WTC11 (cell line): ENCODE data around the gene ADK. TPM values are rescaled to one million over a fixed set of nuclear protein-coding genes. Genes with fewer than 3 reads are reported as not detected.

ENCODE experiments used
- ATAC-seq: fragments of 200-7000 bp; cut with Tn5 transposase; 2 replicates; pipeline ENCODE4 v1.10.0; 2021; ENCODE audit warnings: mild to moderate bottlenecking, moderate library complexity
- CTCF ChIA-PET: fragments of 300-600 bp; sonication (Branson Sonifier 250); formaldehyde crosslinking; loops from one replicate; lab custom pipeline; 2021; ENCODE audit warnings: antibody characterized with exemption; lab: Charles Lee
- POLR2A ChIA-PET: fragments of 350-600 bp; sonication (Branson Sonifier 250); formaldehyde crosslinking; loops from one replicate; lab custom pipeline; 2021; ENCODE audit warnings: antibody characterized with exemption; lab: Charles Lee
- DNase-seq: peaks from one replicate; pipeline ENCODE4 v3.0.0; 2021; ENCODE audit warnings: low spot score
- H3K27ac Mint-ChIP-seq: 2 replicates; pipeline ENCODE4 v1.8.0; 2021; ENCODE audit warnings: mixed read lengths
- H3K27me3 Mint-ChIP-seq: 2 replicates; pipeline ENCODE4 v1.8.0; 2021; ENCODE audit warnings: low read depth, mild to moderate bottlenecking, moderate library complexity, mixed read lengths
- H3K36me3 Mint-ChIP-seq: 2 replicates; pipeline ENCODE4 v1.8.0; 2021; ENCODE audit warnings: mixed read lengths
- H3K4me1 Mint-ChIP-seq: 2 replicates; pipeline ENCODE4 v1.8.0; 2022; ENCODE audit warnings: mixed read lengths
- H3K4me3 Mint-ChIP-seq: 2 replicates; pipeline ENCODE4 v1.8.0; 2021; ENCODE audit warnings: mild to moderate bottlenecking, moderate library complexity, mixed read lengths
- H3K9me3 Mint-ChIP-seq: 2 replicates; pipeline ENCODE4 v1.8.0; 2021; ENCODE audit warnings: mixed read lengths
- CREB1 ChIP-seq: sonication (generic); formaldehyde crosslinking; IDR thresholded peaks from 2 replicates; pipeline ENCODE4 v1.8.0; 2023; ENCODE audit warnings: mild to moderate bottlenecking, missing genetic modification reagents
- E2F1 ChIP-seq: sonication (generic); formaldehyde crosslinking; IDR thresholded peaks from 2 replicates; pipeline ENCODE4 v1.8.0; 2022; ENCODE audit warnings: mild to moderate bottlenecking, missing genetic modification reagents
- E2F5 ChIP-seq: sonication (generic); formaldehyde crosslinking; IDR thresholded peaks from 2 replicates; pipeline ENCODE4 v1.8.1; 2022; ENCODE audit warnings: mild to moderate bottlenecking, moderate library complexity, missing genetic modification reagents
- EMX1 ChIP-seq: fragments of 250-450 bp; sonication (Bioruptor Pico); IDR thresholded peaks from 2 replicates; pipeline ENCODE4 v1.8.0; 2021; ENCODE audit warnings: mild to moderate bottlenecking
- ESRRA ChIP-seq: sonication (generic); formaldehyde crosslinking; IDR thresholded peaks from 2 replicates; pipeline ENCODE4 v1.8.1; 2022; ENCODE audit warnings: mild to moderate bottlenecking, missing genetic modification reagents, borderline replicate concordance
- FOXP1 ChIP-seq: sonication (generic); formaldehyde crosslinking; IDR thresholded peaks from 2 replicates; pipeline ENCODE4 v1.8.0; 2022; ENCODE audit warnings: missing genetic modification reagents, mild to moderate bottlenecking, moderate library complexity, borderline replicate concordance
- GRHL2 ChIP-seq: fragments of 250-450 bp; sonication (Bioruptor Pico); IDR thresholded peaks from 2 replicates; pipeline ENCODE4 v1.8.0; 2022; ENCODE audit warnings: mild to moderate bottlenecking, moderate library complexity; ENCODE audit not compliant: insufficient replicate concordance, severe bottlenecking
- HMGXB4 ChIP-seq: sonication (generic); formaldehyde crosslinking; IDR thresholded peaks from 2 replicates; pipeline ENCODE4 v1.8.1; 2023; ENCODE audit warnings: mild to moderate bottlenecking, moderate library complexity, missing genetic modification reagents
- IRF2 ChIP-seq: sonication (generic); formaldehyde crosslinking; IDR thresholded peaks from 2 replicates; pipeline ENCODE4 v1.8.0; 2022; ENCODE audit warnings: low read depth, missing genetic modification reagents, borderline replicate concordance
- JAZF1 ChIP-seq: fragments of 250-450 bp; sonication (Bioruptor Pico); IDR thresholded peaks from 2 replicates; pipeline ENCODE4 v1.9.0; 2021; ENCODE audit warnings: moderate library complexity, mild to moderate bottlenecking, inconsistent platforms
- JUN ChIP-seq: sonication (generic); formaldehyde crosslinking; IDR thresholded peaks from 2 replicates; pipeline ENCODE4 v1.8.0; 2023; ENCODE audit warnings: mild to moderate bottlenecking, missing genetic modification reagents
- NFYB ChIP-seq: sonication (generic); formaldehyde crosslinking; conservative IDR thresholded peaks from 2 replicates; pipeline ENCODE4 v1.8.0; 2022; ENCODE audit warnings: low read depth, missing genetic modification reagents
- NR2C2 ChIP-seq: sonication (generic); formaldehyde crosslinking; IDR thresholded peaks from 2 replicates; pipeline ENCODE4 v1.8.0; 2022; ENCODE audit warnings: mild to moderate bottlenecking, missing genetic modification reagents
- PREB ChIP-seq: sonication (generic); formaldehyde crosslinking; IDR thresholded peaks from 2 replicates; pipeline ENCODE4 v1.8.1; 2022; ENCODE audit warnings: mild to moderate bottlenecking, missing genetic modification reagents, moderate library complexity, borderline replicate concordance
- SMAD4 ChIP-seq: sonication (generic); formaldehyde crosslinking; IDR thresholded peaks from 2 replicates; pipeline ENCODE4 v1.8.0; 2022; ENCODE audit warnings: mild to moderate bottlenecking, missing genetic modification reagents
- ZNF232 ChIP-seq: sonication (generic); formaldehyde crosslinking; IDR thresholded peaks from 2 replicates; pipeline ENCODE4 v1.8.0; 2022; ENCODE audit warnings: mild to moderate bottlenecking, missing genetic modification reagents
- ZNF263 ChIP-seq: sonication (generic); formaldehyde crosslinking; IDR thresholded peaks from 2 replicates; pipeline ENCODE4 v1.8.1; 2022; ENCODE audit warnings: low read depth, mild to moderate bottlenecking, moderate library complexity, missing genetic modification reagents
- ZNF396 ChIP-seq: fragments of 250-450 bp; sonication (Bioruptor Pico); IDR thresholded peaks from 2 replicates; pipeline ENCODE4 v1.8.0; 2021; ENCODE audit warnings: mild to moderate bottlenecking, moderate library complexity, borderline replicate concordance
- ZNF416 ChIP-seq: fragments of 250-450 bp; sonication (Bioruptor Pico); IDR thresholded peaks from 2 replicates; pipeline ENCODE4 v1.9.0; 2021; ENCODE audit warnings: mild to moderate bottlenecking, inconsistent platforms
- total RNA-seq: library from RNA; stranded (reverse); gene quantifications from 3 replicates; pipeline ENCODE4 v1.2.3, GENCODE V29; 2021

Gene ADK
- total RNA-seq, 1 experiment from 2014 or later = 32.7 TPM

- Mint-ChIP-seq H3K27me3 (no peaks in the 10 kb centered on the region), H3K4me1 (peaks cover 11% of the 10 kb centered on the region), H3K4me3 (no peak overlapping the region), H3K9me3 (peaks cover 20% of the 10 kb centered on the region), H3K36me3 (peaks cover 8% of the 10 kb centered on the region), H3K27ac (no peak overlapping the region)
- ChIA-PET POLR2A (no interaction called here), CTCF (interaction anchor here (0.7 kb wide), 1 partner anchor 8 kb away, joined by 3 read pairs; no protein-coding TSS in a partner anchor)
- TF ChIP-seq PREB (CRISPR knock-in tag) (no peak), E2F1 (CRISPR knock-in tag) (no peak), FOXP1 (no peak), JAZF1 (CRISPR knock-in tag) (no peak), ESRRA (no peak), GRHL2 (CRISPR knock-in tag) (no peak), SMAD4 (CRISPR knock-in tag) (no peak), ZNF263 (no peak), HMGXB4 (CRISPR knock-in tag) (no peak), E2F5 (CRISPR knock-in tag) (no peak), ZNF416 (CRISPR knock-in tag) (no peak), NFYB (CRISPR knock-in tag) (no peak), IRF2 (no peak)
- DNase-seq = no peak
- no peak for ATAC-seq
These were observed 473.5 kb downstream of the ADK start for GRCh38 chr10:74624501-74624900.

GRCh38 chr10:74628136-74628535 lies 477.1 kb downstream of the ADK start:
- no peaks in the 10 kb centered on the region for H3K9me3 Mint-ChIP-seq
- H3K4me1 Mint-ChIP-seq = peaks cover 11% of the 10 kb centered on the region
- H3K27me3 Mint-ChIP-seq = no peaks in the 10 kb centered on the region
- no peak for ATAC-seq
- H3K36me3 Mint-ChIP-seq = no peaks in the 10 kb centered on the region
- H3K4me3 Mint-ChIP-seq = no peak overlapping the region
- TF ChIP-seq CREB1 (CRISPR knock-in tag) (no peak), PREB (CRISPR knock-in tag) (no peak), ZNF232 (CRISPR knock-in tag) (no peak), EMX1 (CRISPR knock-in tag) (no peak), ZNF396 (CRISPR knock-in tag) (no peak)
- CTCF ChIA-PET = no interaction called here
- no peak overlapping the region for H3K27ac Mint-ChIP-seq
- no peak for DNase-seq
- POLR2A ChIA-PET = no interaction called here

GRCh38 chr10:74634995-74635536 lies 484.0 kb downstream of the ADK start:
- DNase-seq (no peak), ATAC-seq (no peak)
- peaks cover 21% of the 10 kb centered on the region for H3K36me3 Mint-ChIP-seq
- POLR2A ChIA-PET = no interaction called here
- H3K4me3 Mint-ChIP-seq = no peak overlapping the region
- H3K9me3 Mint-ChIP-seq = peaks cover 15% of the 10 kb centered on the region
- no peak overlapping the region for H3K27ac Mint-ChIP-seq
- no peak for TF ChIP-seq JUN
- TF ChIP-seq NR2C2 = no peak
- H3K27me3 Mint-ChIP-seq = no peaks in the 10 kb centered on the region
- H3K4me1 Mint-ChIP-seq = peaks cover 7% of the 10 kb centered on the region
- CTCF ChIA-PET = no interaction called here
